ENCODE measurements around the gene GH1.

The GH1 gene

DNA sequence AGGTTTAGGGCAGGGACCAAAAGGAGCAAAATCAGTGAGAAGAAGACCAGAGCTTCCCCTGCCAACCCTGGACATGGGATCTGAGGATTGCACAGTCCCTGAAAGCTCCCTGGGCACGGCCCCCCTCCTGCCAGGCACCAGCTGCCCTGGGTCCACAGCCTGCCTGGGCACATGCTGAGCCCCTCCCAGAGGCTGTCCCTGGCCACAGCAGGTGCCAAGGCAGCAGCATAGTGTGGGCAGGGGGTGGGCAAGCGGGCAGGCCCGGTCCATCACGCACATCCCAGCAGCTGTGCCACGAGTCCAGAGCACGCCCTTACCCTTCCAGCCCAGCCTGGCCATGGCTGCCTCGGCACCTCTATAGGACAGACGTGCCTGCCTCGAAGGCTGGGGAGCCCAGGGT lies 41.4 kb upstream of the GH1 start:
- H3K4me3 ChIP-seq (ENCODE audit: low read depth, low read length) = no peak overlapping the region
- TF ChIP-seq, protein P1, sequence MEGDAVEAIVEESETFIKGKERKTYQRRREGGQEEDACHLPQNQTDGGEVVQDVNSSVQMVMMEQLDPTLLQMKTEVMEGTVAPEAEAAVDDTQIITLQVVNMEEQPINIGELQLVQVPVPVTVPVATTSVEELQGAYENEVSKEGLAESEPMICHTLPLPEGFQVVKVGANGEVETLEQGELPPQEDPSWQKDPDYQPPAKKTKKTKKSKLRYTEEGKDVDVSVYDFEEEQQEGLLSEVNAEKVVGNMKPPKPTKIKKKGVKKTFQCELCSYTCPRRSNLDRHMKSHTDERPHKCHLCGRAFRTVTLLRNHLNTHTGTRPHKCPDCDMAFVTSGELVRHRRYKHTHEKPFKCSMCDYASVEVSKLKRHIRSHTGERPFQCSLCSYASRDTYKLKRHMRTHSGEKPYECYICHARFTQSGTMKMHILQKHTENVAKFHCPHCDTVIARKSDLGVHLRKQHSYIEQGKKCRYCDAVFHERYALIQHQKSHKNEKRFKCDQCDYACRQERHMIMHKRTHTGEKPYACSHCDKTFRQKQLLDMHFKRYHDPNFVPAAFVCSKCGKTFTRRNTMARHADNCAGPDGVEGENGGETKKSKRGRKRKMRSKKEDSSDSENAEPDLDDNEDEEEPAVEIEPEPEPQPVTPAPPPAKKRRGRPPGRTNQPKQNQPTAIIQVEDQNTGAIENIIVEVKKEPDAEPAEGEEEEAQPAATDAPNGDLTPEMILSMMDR (IDR thresholded peaks at IDR 0.05; ENCODE audit: low read depth, low read length) = no peak

GRCh38 chr17:63956296-63956920 lies 37.8 kb upstream of the GH1 start:
- TF ChIP-seq, protein P1 (IDR thresholded peaks at IDR 0.05; ENCODE audit: low read depth, low read length) = no peak
- no peak overlapping the region for H3K4me3 ChIP-seq (ENCODE audit: low read depth, low read length)

DNA sequence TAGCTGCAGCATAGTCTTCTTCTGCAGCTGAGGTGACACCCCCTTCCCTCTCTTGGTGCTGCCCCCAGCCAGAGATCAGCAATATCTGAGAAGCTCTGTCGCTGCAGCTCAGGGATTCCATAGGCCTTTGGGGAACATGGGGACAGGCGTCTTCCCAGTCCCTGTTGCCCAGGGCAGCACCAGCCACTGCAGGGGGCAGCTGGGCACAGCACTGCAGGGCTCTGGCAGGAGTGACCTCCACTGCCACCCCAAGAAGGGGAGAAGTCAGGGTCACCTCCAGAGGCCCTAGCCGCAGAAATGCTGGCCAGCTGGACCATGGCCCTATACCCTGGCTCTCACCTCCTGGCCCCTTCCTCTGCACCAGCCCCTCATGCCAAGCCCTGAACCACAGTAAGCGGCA lies 37.2 kb upstream of the GH1 start:
- TF ChIP-seq, protein P1 (IDR thresholded peaks at IDR 0.05; ENCODE audit: low read depth, low read length) = no peak
- H3K4me3 ChIP-seq (ENCODE audit: low read depth, low read length) = no peak overlapping the region

DNA sequence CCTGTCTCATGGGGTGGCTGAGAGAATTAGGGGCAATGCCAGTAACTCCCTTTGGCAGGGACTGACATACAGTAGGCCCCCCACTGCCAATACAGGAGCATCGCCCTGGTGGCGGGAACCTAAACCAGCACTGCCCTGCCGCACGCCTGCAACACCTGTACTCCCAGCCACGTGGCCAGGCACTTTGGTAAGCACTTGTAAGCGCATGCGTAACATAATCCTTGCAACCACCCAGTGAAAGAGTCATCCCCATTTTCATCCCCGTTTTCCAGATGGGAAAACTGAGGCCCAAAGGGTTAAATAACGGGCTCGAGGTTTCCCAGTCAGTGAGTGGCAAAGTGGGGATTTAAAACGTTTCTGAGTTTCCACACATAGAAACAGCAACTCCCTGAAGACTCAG lies 36.6 kb upstream of the GH1 start:
- TF ChIP-seq, protein P1 (IDR thresholded peaks at IDR 0.05; ENCODE audit: low read depth, low read length) = no peak
- no peak overlapping the region for H3K4me3 ChIP-seq (ENCODE audit: low read depth, low read length)

- TF ChIP-seq, protein P1 (IDR thresholded peaks at IDR 0.05; ENCODE audit: low read depth, low read length) = no peak
- no peak overlapping the region for H3K4me3 ChIP-seq (ENCODE audit: low read depth, low read length)
Observed at GRCh38 chr17:63954402-63955063, 35.9 kb upstream of the GH1 start.

DNA sequence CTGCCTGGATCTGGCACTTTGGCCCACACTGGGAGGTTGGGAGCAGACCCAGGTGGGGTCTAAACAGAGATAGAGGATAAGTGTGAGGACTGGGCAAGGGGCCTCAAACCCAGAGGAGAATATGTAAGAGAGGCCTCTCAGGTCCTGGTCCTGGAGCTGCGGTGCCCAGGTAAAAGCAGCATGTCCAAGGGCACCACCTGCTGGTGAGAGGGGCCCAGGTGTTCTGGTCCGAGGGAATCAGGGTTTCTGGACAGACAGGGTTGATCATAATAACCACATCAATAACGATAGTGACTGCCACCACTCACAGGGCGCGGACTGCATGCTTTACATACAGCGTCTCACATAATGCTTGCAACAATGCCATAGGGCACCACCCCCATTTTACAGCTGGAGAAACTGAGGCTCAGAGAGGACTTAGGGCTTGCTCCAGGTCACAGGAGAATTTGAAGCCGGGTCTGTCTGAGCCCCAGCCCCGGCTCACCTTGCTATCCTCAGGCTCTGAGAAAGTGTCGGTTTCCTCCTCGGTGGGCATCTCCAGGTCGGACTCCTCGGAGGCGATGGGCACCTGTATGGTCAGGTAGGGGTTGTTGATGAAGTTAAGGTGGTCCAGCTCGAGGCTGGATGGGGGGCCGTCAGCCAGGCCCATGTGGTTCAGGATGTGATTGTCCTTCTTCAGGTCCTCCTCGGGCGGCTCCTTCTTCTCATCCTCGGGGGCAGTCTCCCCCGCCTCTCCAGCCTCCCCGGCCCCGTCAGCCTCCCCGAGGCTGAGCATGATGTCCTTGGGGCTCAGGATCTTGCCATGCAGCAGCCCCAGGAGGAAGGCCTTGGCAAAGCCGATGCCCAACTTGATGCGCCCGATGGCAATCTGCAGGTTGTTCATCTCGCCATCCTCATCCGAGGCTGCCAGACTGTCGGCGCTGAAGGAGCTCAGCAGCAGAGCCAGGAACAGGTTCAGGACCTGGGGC lies 32.6 kb upstream of the GH1 start:
- TF ChIP-seq, protein P1 (IDR thresholded peaks at IDR 0.05; ENCODE audit: low read depth, low read length) = no peak
- H3K4me3 ChIP-seq (ENCODE audit: low read depth, low read length) = no peak overlapping the region
